ENCODE data around the gene PPM1A.

Gene PPM1A

DNA sequence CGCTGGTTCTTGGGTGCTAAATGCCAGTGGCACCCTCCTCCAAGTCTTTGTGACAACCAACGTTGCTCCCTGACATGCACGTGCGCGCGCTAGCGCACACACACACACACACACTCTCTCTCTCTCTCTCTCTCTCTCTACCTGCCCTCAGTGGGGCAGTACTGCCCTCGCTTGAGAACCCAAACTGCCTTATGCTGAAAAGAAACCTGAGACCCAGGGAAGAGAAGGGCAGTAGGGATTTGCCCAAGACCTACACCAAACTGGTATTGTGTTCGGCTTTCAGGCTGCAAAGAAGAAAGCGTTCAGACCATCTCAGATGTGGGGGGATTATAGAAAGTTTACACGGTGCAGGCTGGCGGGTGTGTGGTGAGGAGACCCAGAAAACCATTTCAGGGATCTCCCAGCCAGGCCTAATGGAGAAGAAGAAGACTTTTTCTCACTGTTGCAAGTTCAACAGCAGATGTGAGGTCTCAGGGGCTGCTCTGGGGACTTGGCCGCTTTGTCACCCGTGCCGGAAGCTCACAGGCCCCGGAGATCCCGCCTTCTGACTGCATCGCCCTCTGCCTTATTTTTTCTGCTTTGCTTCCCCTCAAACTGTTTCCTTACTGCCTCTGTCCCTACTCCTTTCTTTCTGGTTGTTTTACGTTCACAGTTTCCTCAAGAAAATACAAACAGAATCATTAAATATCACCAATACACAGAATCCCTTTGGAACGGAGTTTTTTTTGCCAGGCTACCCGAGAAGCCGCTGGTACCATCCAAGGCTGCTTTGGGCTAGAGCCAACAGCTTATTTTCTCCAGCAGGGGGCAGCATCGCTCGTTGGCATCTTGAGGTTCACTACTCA lies 82.4 kb downstream of the PPM1A start (continued):
- TF ChIP-seq, protein P1, sequence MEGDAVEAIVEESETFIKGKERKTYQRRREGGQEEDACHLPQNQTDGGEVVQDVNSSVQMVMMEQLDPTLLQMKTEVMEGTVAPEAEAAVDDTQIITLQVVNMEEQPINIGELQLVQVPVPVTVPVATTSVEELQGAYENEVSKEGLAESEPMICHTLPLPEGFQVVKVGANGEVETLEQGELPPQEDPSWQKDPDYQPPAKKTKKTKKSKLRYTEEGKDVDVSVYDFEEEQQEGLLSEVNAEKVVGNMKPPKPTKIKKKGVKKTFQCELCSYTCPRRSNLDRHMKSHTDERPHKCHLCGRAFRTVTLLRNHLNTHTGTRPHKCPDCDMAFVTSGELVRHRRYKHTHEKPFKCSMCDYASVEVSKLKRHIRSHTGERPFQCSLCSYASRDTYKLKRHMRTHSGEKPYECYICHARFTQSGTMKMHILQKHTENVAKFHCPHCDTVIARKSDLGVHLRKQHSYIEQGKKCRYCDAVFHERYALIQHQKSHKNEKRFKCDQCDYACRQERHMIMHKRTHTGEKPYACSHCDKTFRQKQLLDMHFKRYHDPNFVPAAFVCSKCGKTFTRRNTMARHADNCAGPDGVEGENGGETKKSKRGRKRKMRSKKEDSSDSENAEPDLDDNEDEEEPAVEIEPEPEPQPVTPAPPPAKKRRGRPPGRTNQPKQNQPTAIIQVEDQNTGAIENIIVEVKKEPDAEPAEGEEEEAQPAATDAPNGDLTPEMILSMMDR (tag by site-specific recombination; IDR thresholded peaks at IDR 0.05), result 0 out of 2 replicates have a peak, but pooled peaks have one; percentile 26
- TF ChIP-seq ZNF335 (tag by site-specific recombination; conservative IDR thresholded peaks at IDR 0.05) (peak; percentile 93), SP2 (tag by site-specific recombination; IDR thresholded peaks at IDR 0.05) (0 out of 2 replicates have a peak, but pooled peaks have one; percentile 18), TRIM28 (IDR thresholded peaks at IDR 0.05; ENCODE audit: borderline replicate concordance, low read length) (0 out of 2 replicates have a peak, but pooled peaks have one; percentile 28), ZNF292 (tag by site-specific recombination; IDR thresholded peaks at IDR 0.05; ENCODE audit: borderline replicate concordance, low read depth) (no peak)

GRCh38 chr14:60332046-60332399 lies 83.0 kb downstream of the PPM1A start:
- Histone ChIP-seq H3K27ac (ENCODE audit: extremely low read depth, low read depth, low read length) (no peak overlapping the region), H3K9me3 (ENCODE audit: control insufficient read depth, insufficient read depth, low read depth, low read length) (no peaks in the 10 kb centered on the region), H3K4me3 (ENCODE audit: low read depth, low read length) (no peak overlapping the region), H3K36me3 (ENCODE audit: control insufficient read depth in 2 of 2, insufficient read depth in 1 of 2, low read length in 2 of 2) (no peaks in the 10 kb centered on the region), H3K4me1 (ENCODE audit: control insufficient read depth, insufficient read depth, low read length) (no peaks in the 10 kb centered on the region)
- TF ChIP-seq SP3 (tag by site-specific recombination; IDR thresholded peaks at IDR 0.05) (no peak), ZNF747 (tag by site-specific recombination; IDR thresholded peaks at IDR 0.05) (no peak), ZBTB21 (tag by site-specific recombination; IDR thresholded peaks at IDR 0.05) (no peak), PRDM6 (tag by site-specific recombination; IDR thresholded peaks at IDR 0.05) (no peak), ZNF513 (tag by site-specific recombination; IDR thresholded peaks at IDR 0.05) (no peak), PATZ1 (tag by site-specific recombination; IDR thresholded peaks at IDR 0.05) (no peak), ZNF211 (tag by site-specific recombination; IDR thresholded peaks at IDR 0.05; ENCODE audit: low read depth) (no peak), HOXC10 (CRISPR knock-in tag; IDR thresholded peaks at IDR 0.05) (no peak), ZNF354C (tag by site-specific recombination; IDR thresholded peaks at IDR 0.05; ENCODE audit: borderline replicate concordance, low read depth) (no peak), SETDB1 (IDR thresholded peaks at IDR 0.05; ENCODE audit: insufficient read length, low read length) (no peak), ZNF560 (tag by site-specific recombination; IDR thresholded peaks at IDR 0.05; ENCODE audit: borderline replicate concordance) (no peak), ZNF16 (tag by site-specific recombination; IDR thresholded peaks at IDR 0.05; ENCODE audit: low read depth) (no peak), ZNF112 (tag by site-specific recombination; IDR thresholded peaks at IDR 0.05) (no peak), ZNF175 (tag by site-specific recombination; IDR thresholded peaks at IDR 0.05) (no peak)
- TF ChIP-seq, protein P2, sequence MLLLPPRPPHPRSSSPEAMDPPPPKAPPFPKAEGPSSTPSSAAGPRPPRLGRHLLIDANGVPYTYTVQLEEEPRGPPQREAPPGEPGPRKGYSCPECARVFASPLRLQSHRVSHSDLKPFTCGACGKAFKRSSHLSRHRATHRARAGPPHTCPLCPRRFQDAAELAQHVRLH (tag by site-specific recombination; IDR thresholded peaks at IDR 0.05), result no peak
- TF ChIP-seq, protein P3, sequence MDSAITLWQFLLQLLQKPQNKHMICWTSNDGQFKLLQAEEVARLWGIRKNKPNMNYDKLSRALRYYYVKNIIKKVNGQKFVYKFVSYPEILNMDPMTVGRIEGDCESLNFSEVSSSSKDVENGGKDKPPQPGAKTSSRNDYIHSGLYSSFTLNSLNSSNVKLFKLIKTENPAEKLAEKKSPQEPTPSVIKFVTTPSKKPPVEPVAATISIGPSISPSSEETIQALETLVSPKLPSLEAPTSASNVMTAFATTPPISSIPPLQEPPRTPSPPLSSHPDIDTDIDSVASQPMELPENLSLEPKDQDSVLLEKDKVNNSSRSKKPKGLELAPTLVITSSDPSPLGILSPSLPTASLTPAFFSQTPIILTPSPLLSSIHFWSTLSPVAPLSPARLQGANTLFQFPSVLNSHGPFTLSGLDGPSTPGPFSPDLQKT (IDR thresholded peaks at IDR 0.05; ENCODE audit: borderline replicate concordance, low read depth, low read length), result no peak
- TF ChIP-seq, protein P4, sequence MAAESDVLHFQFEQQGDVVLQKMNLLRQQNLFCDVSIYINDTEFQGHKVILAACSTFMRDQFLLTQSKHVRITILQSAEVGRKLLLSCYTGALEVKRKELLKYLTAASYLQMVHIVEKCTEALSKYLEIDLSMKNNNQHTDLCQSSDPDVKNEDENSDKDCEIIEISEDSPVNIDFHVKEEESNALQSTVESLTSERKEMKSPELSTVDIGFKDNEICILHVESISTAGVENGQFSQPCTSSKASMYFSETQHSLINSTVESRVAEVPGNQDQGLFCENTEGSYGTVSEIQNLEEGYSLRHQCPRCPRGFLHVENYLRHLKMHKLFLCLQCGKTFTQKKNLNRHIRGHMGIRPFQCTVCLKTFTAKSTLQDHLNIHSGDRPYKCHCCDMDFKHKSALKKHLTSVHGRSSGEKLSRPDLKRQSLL (tag by site-specific recombination; IDR thresholded peaks at IDR 0.05), result no peak
- POLR2A ChIA-PET, result no interaction called here
- CTCF ChIA-PET, result interaction anchor here (0.6 to 2.7 kb wide), 19 partner anchors 10 to 809 kb away, joined by 3 to 25 read pairs (median 4); no protein-coding TSS in a partner anchor

All from HEK293 (cell line).